RPMI8226 (cell line): ENCODE results near the gene NTNG1.

Experiments
- DNase-seq: peaks from one replicate; pipeline ENCODE4 v3.0.0-alpha.2; 2015

Gene NTNG1

DNA sequence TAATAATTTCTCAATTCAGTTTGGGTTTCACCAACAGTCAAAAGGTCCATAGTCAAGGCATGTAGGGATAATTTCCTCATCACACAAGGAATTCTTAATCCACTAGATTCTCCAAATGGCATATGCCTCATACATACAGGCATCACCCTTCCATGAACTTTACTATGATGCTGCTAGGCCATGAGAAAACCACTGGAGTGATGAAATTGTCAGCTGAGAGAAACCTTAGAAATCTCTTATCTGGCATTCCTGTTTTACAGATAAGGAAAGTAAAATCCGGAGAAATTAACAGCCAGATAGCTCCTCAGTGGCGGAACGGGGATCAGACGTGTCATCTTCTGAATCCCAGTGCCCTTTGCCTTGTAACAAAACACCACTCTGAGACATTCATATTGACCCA is 274.4 kb downstream of the NTNG1 start:
- no peak for DNase-seq

DNA sequence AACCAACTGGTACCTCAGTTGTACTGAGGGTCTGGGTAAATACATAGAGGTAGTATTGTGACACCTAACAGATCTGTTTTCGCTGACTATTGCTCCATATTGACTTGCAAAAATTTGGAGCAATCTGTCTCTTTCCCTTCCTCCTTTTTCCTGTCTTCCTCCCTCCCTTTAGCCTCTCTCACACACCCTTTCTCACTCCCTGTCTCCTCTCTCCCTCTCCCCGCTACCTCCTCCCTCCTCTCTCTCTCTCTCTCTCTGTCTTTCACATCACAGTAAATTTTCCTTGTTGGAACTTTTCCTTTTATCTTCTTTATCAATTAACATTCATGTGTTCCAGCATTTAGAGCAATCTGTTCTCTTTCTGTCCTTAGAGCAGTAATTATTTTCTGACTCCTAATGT is 278.2 kb downstream of the NTNG1 start:
- no peak for DNase-seq

GRCh38 chr1:107422901-107423300 is 282.1 kb downstream of the NTNG1 start:
- DNase-seq, result no peak

- peak; percentile 50 for DNase-seq
Observed at GRCh38 chr1:107430540-107431228, 289.8 kb downstream of the NTNG1 start.

DNA sequence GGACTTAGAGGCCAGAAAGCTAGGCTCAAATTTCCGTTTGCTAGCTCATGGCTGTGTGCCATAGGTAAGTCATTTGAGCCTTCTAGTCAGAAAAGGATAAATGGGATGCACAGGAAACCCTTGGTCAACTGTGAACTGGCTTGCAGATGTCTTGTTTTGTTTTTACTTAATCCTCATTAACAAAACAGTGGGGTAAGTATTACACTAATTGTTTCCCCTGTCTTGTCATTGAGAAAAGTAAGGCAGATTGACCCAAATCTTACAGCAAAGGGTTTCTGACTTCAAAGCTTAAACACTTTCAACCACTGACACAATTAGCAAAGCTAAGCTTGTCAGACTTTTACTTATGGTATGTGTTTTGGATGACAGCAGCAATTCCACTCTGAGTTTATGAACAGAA is 291.3 kb downstream of the NTNG1 start:
- no peak for DNase-seq

GRCh38 chr1:107433068-107433467 is 292.2 kb downstream of the NTNG1 start:
- no peak for DNase-seq

DNA sequence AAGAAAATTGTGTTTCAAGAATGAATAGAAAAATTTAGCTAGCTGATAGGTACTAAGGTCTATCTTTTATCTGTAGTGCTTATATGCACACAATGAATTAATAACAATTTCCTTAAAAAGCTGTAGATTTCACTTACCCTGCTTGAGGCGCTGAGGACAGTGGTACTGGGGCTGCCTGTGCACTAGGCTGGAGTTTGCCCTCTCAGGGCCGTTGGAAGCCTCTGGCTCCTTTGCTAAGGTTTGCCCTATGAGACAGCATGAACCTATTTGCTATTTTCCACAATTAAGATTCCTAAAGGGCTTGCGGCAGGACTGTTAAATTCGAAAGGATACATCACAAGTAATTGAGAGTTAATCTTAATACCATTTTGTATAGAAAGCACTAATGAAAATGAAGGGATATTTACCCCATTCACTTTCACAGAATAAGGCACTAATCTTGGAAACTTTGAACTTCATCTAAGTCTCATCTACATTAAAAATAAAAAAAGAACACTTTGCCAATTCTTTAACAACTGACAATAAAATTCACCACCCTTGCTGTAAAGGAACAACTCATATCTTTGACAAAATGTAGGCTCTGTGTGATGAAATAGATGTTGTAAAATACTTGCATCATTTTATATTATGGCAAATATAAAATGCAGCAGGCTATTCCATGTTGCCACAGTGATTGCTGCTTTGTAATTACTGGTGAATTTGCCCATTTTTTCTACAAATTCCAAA is 293.0 kb downstream of the NTNG1 start:
- no peak for DNase-seq

GRCh38 chr1:107434361-107434693 is 293.5 kb downstream of the NTNG1 start:
- DNase-seq, result no peak

DNA sequence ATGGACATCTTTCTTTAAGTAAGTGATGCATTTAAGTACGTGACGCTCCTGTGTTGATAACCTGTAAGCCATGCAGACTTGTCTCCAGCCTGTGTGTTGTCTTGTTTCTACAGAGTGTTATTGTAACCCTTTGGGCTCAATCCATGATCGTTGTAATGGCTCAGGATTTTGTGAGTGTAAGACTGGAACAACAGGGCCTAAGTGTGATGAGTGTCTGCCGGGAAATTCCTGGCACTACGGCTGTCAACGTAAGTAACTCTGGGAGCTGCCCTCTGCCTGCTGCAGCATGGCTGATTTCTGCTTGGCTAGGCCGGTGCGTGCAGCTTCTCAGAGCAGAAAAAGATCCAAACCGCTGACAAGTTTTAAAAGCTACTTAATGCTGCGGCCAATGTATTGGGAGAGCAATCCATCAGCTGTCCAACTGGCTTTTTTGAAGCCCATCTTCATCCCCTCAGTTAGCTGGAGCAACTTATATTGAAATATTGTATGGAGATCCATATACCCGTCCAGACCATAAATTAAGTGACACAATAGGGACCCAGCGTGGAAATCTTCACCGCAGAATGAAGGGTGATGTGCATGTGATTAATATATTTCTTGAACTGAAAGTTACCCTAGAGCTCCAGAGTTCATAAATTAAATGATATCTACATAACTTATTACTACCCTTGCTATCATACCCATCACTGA is 295.9 kb downstream of the NTNG1 start:
- no peak for DNase-seq

GRCh38 chr1:107439567-107439966 is 298.7 kb downstream of the NTNG1 start:
- no peak for DNase-seq

DNA sequence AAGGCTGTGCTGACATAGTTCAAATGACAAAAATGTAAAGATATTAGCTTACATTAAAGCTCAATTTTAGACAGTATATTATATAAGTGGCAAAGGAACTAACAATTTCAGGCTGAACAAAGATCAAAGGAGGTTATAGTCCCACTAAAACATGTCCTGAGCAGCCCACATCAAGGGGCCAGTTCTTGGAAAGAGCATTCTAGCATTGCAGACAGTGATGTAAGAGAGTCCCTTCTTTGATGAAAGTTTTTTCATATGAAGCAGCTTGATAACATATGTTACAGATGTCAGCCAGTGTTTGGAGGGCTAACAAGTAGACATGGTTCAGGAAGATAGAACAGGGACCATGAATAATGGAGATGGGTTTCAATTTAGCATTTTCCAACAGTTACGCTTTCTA is 301.7 kb downstream of the NTNG1 start:
- no peak for DNase-seq

DNA sequence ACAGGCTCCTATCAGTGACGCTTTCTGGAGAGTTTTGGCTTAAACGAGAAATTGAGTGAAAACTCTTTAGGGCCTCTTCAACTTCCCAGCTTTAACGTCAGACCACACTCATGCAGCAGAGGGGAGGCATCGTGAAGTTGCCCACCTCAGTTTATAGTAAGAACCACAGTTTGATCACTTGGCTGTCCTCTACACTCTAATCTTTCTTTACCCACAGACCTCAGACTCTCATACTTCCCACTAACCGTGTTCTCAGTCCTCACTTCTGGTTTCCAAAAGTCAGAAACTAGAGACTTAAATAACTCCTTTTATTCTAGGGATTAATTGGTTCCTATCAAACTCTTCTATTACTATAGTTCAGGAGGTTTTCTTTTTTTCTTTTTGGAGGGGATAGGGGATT is 302.2 kb downstream of the NTNG1 start:
- no peak for DNase-seq

DNA sequence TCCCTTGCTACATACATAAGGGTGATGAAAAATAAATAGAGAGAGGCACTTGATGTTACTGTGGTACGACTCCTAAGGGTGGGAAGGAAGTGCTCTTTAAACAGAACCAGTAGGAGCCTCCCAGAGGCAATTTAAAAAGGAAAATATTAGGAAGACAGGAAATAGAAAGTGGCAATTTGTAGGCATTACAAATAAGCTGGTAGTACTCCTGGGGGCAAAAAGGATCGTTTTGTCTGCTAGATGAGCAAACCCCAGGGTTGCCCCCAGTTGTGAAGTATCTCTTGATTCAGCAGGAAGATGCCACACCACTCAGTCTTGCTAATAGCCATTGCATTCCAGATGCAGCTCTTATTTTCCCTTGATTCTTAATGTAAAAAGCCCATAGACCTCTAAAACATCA is 303.0 kb downstream of the NTNG1 start:
- DNase-seq, result no peak

GRCh38 chr1:107444302-107444701 is 303.5 kb downstream of the NTNG1 start:
- no peak for DNase-seq

- DNase-seq, result no peak
Observed at GRCh38 chr1:107449326-107449725, 308.5 kb downstream of the NTNG1 start.

DNA sequence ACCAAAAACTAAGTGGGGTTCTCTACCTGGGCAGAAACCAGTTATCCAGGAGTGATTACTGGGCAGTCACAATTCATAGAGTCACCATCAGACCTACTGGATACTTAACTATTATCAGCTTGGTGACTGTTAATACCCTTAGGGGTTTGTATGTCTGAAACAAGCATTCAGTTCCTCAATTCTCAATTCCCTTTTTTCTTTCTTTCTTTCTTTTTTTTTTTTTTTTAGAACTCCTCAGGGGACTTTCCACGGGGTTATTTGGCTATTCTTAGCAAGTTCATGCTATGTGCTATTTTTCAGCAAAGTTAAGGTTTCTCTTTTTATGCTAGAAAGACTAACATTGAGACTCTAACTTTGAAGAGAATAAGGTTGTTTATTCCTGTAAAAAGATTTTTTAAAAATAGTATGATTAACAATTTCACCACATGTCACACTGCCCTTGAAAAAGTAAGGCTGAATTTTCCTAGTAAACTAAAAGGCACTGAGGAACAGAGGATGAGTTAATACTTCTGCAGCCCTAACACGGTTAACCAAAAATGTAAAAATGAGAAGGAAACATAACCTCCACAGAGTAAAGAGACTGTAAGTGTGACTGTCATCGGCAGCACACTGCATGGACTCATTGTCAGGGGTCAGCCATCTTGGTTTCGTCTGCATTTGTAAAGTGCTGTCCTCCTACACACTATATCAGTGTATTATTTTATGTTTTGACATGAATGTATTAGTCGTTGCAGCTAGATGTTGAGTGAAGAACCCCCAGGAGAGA is 310.2 kb downstream of the NTNG1 start:
- DNase-seq, result peak; percentile 10

DNA sequence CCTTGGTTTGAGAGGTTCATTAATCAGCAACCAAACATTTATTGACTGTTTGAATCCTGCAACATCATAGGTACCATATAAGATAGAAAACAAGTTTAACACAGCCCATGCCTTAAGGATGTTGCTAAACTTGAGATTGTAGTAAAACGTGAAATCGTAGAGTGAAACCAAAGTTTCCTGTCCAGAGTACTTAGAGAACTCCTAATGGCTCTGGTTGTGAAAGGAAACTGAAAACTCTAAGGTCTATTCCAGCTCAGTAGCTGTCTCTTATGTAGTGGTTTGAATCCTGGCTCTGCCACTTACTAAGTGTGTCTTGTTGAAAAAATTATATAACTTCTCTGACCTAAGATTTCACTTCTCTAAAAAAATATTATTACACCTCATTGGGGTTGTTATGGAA is 310.9 kb downstream of the NTNG1 start:
- DNase-seq, result peak; percentile 9

- no peak for DNase-seq
Observed at GRCh38 chr1:107454791-107455190, 314.0 kb downstream of the NTNG1 start.

DNA sequence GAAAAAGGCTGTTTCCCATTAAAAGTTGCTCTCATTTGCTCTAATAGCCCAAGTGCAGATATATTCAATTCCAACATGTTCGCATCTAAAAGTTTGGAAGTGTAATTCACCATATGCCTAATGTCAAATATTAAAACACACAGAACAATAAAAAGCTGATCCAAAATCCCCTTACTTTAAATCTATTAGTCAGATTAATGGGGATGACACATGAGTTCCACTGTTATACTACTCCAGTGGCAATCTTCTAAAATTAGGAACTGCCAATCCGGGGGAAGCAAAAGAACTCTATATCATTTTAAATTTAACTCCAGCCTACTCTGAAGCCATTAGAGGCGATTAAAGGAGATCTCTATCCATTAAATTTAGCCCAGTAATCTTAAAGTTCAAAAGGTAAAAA is 317.1 kb downstream of the NTNG1 start:
- no peak for DNase-seq

DNA sequence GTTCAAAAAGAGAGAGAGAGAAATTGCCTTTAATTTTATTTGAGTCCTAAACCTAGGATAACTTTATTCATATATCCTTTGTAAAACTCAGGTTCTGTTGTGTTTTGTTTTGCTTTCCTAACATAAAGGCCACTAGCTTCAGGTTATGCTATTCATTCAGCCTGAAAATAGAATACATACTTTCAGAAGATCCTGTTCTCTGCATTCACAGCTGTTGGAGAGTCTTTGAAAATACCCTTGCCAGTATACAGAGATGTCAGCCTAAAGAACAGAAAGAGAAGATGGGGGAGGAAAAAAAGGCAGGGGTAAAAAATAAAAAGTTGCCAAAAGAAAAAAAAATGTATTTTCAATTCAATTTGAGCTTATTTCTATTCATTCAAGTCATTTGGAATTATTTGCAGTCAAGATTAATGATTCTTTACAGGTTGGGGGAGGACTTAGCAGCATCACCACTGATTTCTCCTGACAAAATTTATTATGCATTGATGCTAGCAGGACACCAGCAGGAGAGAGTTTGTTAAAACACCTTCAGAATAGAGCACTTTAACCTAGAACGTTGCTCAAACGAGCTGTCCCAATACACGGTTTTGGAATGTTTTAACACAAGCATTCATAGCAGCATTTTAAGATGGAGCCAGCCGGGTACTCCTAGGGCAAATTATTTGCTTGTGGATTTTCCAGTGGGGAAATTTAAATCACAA is 318.5 kb downstream of the NTNG1 start:
- DNase-seq, result no peak

GRCh38 chr1:107460035-107460434 is 319.2 kb downstream of the NTNG1 start:
- DNase-seq, result no peak

- no peak for DNase-seq
Observed at GRCh38 chr1:107464827-107465226, 324.0 kb downstream of the NTNG1 start.

DNA sequence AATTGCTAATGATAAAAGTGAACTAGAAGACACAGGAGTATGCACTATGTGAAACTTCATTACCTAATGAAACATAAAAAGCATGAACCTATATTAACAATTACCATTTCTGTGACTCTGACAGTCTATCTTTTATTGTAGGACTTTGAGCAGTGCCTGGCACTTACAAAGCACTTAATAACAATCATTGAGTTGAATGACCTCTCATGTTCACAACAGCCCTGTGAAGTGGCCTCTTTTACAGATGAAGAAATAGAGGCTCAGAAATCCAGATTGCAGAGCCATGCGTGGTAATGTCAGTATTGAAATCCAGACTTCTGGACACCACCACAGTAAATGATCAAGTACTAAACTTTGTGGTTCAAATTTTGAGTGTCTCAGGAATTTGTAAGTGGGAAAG is 326.4 kb downstream of the NTNG1 start:
- DNase-seq, result no peak
